Sigmoid colon (tissue), 7 donors: ENCODE results near the gene INSL3. TPM values are rescaled to one million over a fixed set of nuclear protein-coding genes. Genes with fewer than 3 reads are reported as not detected.

Experiments
- DNase-seq: peaks from one replicate; pipeline ENCODE4 v3.0.0-alpha.2; 2019
- H3K27ac ChIP-seq, 4 donors: fragments of 200-600 bp; sonication (generic); one replicate each; pipeline ENCODE4 v1.5.1; 2016 to 2019; ENCODE audit warnings: mild to moderate bottlenecking in 1 of 4
- H3K27me3 ChIP-seq, 3 donors: fragments of 200-600 bp; sonication (generic); one replicate each; pipeline ENCODE4 v1.5.1; 2019; ENCODE audit warnings: mild to moderate bottlenecking in 1 of 3
- H3K36me3 ChIP-seq, 4 donors: fragments of 200-600 bp; sonication (generic); one replicate each; pipeline ENCODE4 v1.5.1; 2016 to 2019
- H3K4me1 ChIP-seq, 4 donors: fragments of 200-600 bp; sonication (generic); one replicate each; pipeline ENCODE4 v1.5.1; 2017 to 2019
- H3K4me3 ChIP-seq, 4 donors: fragments of 200-600 bp; sonication (generic); one replicate each; pipeline ENCODE4 v1.5.1; 2017 to 2019; ENCODE audit warnings: mild to moderate bottlenecking in 2 of 4, moderate library complexity in 1 of 4
- H3K9me3 ChIP-seq, 4 donors: fragments of 200-600 bp in 3 of 4; sonication (generic) in 3 of 4; one replicate each; pipeline versions ENCODE4 v1.5.1 to v1.6.1; 2013 to 2019
- EP300 ChIP-seq, 4 donors: sonication (generic); formaldehyde crosslinking; IDR thresholded peaks; one replicate each; pipeline ENCODE4 v1.6.1; 2017; ENCODE audit warnings: antibody characterized with exemption in 4 of 4
- POLR2A ChIP-seq, 2 donors: fragments of 450-650 bp; IDR thresholded peaks; one replicate each; pipeline ENCODE4 v1.6.1; 2016; ENCODE audit warnings: antibody characterized with exemption in 2 of 2, mild to moderate bottlenecking in 2 of 2, moderate library complexity in 2 of 2
- POLR2AphosphoS5 ChIP-seq, 4 donors: sonication (generic); formaldehyde crosslinking; IDR thresholded peaks; one replicate each; pipeline ENCODE4 v1.6.1; 2017; ENCODE audit warnings: antibody characterized with exemption in 4 of 4
- WGBS, 2 donors: extraction: QIAGEN DNeasy Blood & Tissue Kit; methylation state at CpG; one replicate each; pipeline ENCODE4 v1.1.7; 2013; 5-methylcytosine and 5-hydroxymethylcytosine counted together
- intact Hi-C: fragments of 100-400 bp; cut with DNase I; formaldehyde crosslinking; loops from one replicate; pipeline ENCODE4 v1.15.1; 2023
- polyA plus RNA-seq, 3 donors: library from polyadenylated mRNA; stranded (reverse); fragments of 200-250 nt; gene quantifications; one replicate each; pipeline ENCODE4 v1.2.3, GENCODE V29; 2013
- total RNA-seq, 4 donors: library from RNA; depleted of rRNA; stranded (reverse); fragments of >200 nt; gene quantifications; one replicate each; pipeline ENCODE4 v1.1.0, GENCODE V29; 2016
- TF ChIP-seq, protein P1 (sequence below), 4 experiments: fragments of 450-650 bp in 3 of 4; fragments of 200-600 bp in 1 of 4; IDR thresholded peaks; one replicate each; pipeline ENCODE4 v1.5.1; 2016 to 2019; ENCODE audit warnings: antibody characterized with exemption in 4 of 4, mild to moderate bottlenecking in 3 of 4, moderate library complexity in 2 of 4
- donor health status: healthy with polysubstance abuse.
- donor health status: Bipolar disorder and iron deficiency.
- donor health status: healthy.

The INSL3 gene
- total and polyA plus RNA-seq, 7 donors, result 0.85 TPM; not detected in 6

DNA sequence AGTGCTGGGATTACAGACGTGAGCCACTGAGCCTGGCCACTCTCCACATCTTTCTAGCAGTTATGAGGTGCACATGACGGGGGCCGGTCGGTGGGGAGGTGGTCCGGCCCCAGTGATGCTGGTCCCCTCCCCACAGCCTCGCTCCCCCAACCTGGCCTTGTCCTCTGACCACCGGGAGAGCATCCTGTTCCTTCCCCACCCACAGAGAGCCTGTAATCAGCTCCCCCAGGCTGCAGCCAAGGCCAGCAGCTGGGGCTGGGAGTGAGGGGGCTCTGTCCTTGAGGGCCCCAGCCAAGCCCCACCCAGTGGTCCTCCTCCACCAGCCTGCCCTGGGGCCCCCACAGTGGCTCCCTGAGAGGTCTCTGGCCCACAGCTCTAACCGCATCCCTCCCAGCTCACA lies 3.0 kb upstream of the INSL3 start:
- 73 to 83% methylated on average over 8 of the region's 8 CpGs for WGBS, 2 donors
- Histone ChIP-seq H3K4me3 (no peak overlapping the region), H3K9me3 (no peaks in the 10 kb centered on the region), H3K27me3 (peaks cover 0 to 55% (median 1%) of the 10 kb centered on the region in 3 donors), H3K4me1 (no peaks in the 10 kb centered on the region), H3K36me3 (no peaks in the 10 kb centered on the region), H3K27ac (no peak overlapping the region)
- no peak for DNase-seq
- TF ChIP-seq EP300 (IDR thresholded peaks at IDR 0.05) (no peak), POLR2A (IDR thresholded peaks at IDR 0.05) (no peak), POLR2AphosphoS5 (IDR thresholded peaks at IDR 0.05) (no peak)
- TF ChIP-seq, protein P1, sequence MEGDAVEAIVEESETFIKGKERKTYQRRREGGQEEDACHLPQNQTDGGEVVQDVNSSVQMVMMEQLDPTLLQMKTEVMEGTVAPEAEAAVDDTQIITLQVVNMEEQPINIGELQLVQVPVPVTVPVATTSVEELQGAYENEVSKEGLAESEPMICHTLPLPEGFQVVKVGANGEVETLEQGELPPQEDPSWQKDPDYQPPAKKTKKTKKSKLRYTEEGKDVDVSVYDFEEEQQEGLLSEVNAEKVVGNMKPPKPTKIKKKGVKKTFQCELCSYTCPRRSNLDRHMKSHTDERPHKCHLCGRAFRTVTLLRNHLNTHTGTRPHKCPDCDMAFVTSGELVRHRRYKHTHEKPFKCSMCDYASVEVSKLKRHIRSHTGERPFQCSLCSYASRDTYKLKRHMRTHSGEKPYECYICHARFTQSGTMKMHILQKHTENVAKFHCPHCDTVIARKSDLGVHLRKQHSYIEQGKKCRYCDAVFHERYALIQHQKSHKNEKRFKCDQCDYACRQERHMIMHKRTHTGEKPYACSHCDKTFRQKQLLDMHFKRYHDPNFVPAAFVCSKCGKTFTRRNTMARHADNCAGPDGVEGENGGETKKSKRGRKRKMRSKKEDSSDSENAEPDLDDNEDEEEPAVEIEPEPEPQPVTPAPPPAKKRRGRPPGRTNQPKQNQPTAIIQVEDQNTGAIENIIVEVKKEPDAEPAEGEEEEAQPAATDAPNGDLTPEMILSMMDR (IDR thresholded peaks at IDR 0.05), result no peak
- intact Hi-C loops, result no loop called here

DNA sequence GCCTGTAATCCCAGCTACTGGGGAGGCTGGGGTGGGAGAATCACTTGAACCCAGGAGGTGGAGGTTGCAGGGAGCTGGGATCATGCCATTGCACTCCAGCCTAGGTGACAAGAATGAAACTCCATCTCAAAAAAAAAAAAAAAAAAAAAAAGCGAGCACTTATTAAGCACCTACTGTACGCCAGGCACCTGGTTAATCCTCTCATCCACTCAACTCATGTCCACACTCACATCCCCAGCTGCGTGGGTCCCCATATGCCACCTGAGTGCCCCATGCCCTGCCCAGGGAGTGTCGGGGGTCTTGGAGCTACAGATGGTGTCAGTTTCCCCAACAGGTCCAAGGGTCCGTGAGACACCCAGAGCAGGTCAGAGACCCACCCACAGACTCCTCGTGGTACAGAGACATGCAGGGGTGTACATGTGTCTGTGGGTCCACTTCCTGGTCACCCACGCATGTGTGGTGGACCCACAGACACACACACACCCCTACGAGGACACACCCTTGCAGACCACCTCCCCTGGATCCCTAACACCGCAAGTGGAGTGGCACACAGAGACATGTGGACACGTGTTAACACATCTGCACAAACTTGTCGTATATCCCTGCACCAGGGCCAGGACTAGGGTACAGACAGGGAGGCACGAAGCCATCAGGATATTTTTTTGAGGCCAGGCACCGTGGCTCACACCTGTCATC lies 3.5 kb downstream of the INSL3 start:
- Histone ChIP-seq H3K4me3 (no peak overlapping the region), H3K9me3 (no peaks in the 10 kb centered on the region), H3K36me3 (no peaks in the 10 kb centered on the region), H3K27me3 (peaks cover 0 to 16% (median 4%) of the 10 kb centered on the region in 3 donors), H3K4me1 (no peaks in the 10 kb centered on the region), H3K27ac (no peak overlapping the region)
- intact Hi-C loops, result no loop called here
- no peak for TF ChIP-seq POLR2A (IDR thresholded peaks at IDR 0.05)
- TF ChIP-seq, protein P1 (IDR thresholded peaks at IDR 0.05), result no peak
- no peak for TF ChIP-seq POLR2AphosphoS5 (IDR thresholded peaks at IDR 0.05)
- TF ChIP-seq EP300 (IDR thresholded peaks at IDR 0.05), result no peak
- DNase-seq, result no peak
- WGBS, 2 donors, result 32 to 79% methylated on average over 13 of the region's 13 CpGs

DNA sequence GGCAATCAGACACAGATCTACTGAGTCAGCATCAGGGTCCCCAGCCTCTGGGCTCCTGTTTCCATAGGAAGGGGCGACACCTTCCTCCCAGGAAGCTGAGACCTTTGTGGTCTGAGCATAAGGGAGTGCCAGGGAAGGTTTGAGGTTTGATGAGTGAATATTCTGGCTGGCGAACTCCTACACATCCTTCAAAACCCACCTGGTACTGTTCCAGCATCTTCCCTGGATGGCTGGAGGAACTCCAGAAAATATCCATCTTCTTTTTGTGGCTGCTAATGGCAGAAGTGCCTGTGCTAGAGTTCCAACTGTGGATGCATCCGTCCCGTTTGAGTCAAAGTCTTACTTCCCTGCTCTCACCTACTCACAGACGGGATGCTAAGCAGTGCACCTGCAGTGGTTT lies 9.2 kb downstream of the INSL3 start:
- intact Hi-C loops, result no loop called here
- 84 to 88% methylated on average over 5 of the region's 5 CpGs for WGBS, 2 donors
- H3K36me3 ChIP-seq, result no peaks in the 10 kb centered on the region
- no peaks in the 10 kb centered on the region for H3K9me3 ChIP-seq
- peaks cover 0 to 17% (median 10%) of the 10 kb centered on the region in 3 donors for H3K27me3 ChIP-seq
- H3K27ac ChIP-seq, result no peak overlapping the region
- no peak for DNase-seq
- TF ChIP-seq, protein P1 (IDR thresholded peaks at IDR 0.05), result no peak
- TF ChIP-seq POLR2A (IDR thresholded peaks at IDR 0.05), result no peak
- TF ChIP-seq POLR2AphosphoS5 (IDR thresholded peaks at IDR 0.05), result no peak
- TF ChIP-seq EP300 (IDR thresholded peaks at IDR 0.05), result no peak
- H3K4me1 ChIP-seq, result no peaks in the 10 kb centered on the region
- H3K4me3 ChIP-seq, result no peak overlapping the region

DNA sequence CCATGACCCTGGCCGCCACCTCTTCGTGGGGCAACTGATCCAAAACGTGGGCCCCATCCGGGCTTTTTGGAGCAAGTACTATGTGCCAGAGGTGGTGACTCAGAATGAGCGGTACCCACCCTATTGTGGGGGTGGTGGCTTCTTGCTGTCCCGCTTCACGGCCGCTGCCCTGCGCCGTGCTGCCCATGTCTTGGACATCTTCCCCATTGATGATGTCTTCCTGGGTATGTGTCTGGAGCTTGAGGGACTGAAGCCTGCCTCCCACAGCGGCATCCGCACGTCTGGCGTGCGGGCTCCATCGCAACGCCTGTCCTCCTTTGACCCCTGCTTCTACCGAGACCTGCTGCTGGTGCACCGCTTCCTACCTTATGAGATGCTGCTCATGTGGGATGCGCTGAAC lies 9.6 kb downstream of the INSL3 start:
- Histone ChIP-seq H3K4me1 (no peaks in the 10 kb centered on the region), H3K36me3 (no peaks in the 10 kb centered on the region), H3K27ac (no peak overlapping the region), H3K4me3 (no peak overlapping the region), H3K27me3 (peaks cover 0 to 13% (median 10%) of the 10 kb centered on the region in 3 donors), H3K9me3 (no peaks in the 10 kb centered on the region)
- TF ChIP-seq POLR2A (IDR thresholded peaks at IDR 0.05) (no peak), EP300 (IDR thresholded peaks at IDR 0.05) (no peak), POLR2AphosphoS5 (IDR thresholded peaks at IDR 0.05) (no peak)
- WGBS, 2 donors, result 93% methylated on average over 20 of the region's 20 CpGs
- DNase-seq, result no peak
- intact Hi-C loops, result no loop called here

DNA sequence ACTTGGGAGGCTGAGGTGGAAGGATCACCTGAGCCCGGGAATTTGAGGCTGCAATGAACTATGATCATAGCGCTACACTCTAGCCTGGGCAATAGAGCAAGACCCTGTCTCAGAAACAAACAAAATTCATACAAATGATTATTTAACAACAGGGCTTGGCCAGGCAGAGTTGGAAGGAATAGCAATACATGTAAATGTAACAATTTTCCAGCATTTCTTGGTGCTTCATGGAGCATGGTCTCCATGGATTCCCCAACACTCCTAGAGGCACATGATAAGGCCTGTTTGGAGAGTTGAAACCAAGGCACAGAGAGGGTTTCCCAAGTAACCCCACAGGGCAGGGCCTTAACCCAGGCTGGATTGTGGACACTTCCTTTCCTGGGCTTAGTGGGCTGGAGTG lies 10.2 kb downstream of the INSL3 start:
- Histone ChIP-seq H3K9me3 (no peaks in the 10 kb centered on the region), H3K27ac (no peak overlapping the region), H3K36me3 (no peaks in the 10 kb centered on the region), H3K4me1 (no peaks in the 10 kb centered on the region), H3K4me3 (no peak overlapping the region), H3K27me3 (peaks cover 0 to 8% (median 6%) of the 10 kb centered on the region in 3 donors)
- 94 to 96% methylated on average over 2 of the region's 2 CpGs for WGBS, 2 donors
- no peak for TF ChIP-seq POLR2A (IDR thresholded peaks at IDR 0.05)
- TF ChIP-seq POLR2AphosphoS5 (IDR thresholded peaks at IDR 0.05), result no peak
- no peak for TF ChIP-seq EP300 (IDR thresholded peaks at IDR 0.05)
- TF ChIP-seq, protein P1 (IDR thresholded peaks at IDR 0.05), result no peak
- intact Hi-C loops, result no loop called here
- DNase-seq, result no peak
